Coronary artery (tissue), 2 donors: ENCODE measurements around the gene PICALM.
A peak's percentile ranks its signal among the peaks of the same experiment; 100 is the strongest.
"Not testable (repeated sequence)": the region's sequence is repeated elsewhere in the genome, so short reads cannot be mapped to it uniquely, and the experiment has no call there.

Experiments
- DNase-seq: peaks from one replicate; pipeline ENCODE4 v3.0.0-alpha.2; 2017; ENCODE audit warnings: low spot score
- H3K27ac ChIP-seq, 2 donors: fragments of 200-600 bp; sonication (generic); one replicate each; pipeline ENCODE4 v1.5.1; 2016 to 2019
- H3K4me3 ChIP-seq: fragments of 200-600 bp; sonication (generic); 2 replicates; pipeline ENCODE4 v1.5.1; 2016; ENCODE audit warnings: mild to moderate bottlenecking, moderate library complexity
- TF ChIP-seq, protein P1 (sequence below): fragments of 200-600 bp; sonication (generic); IDR thresholded peaks from one replicate; pipeline ENCODE4 v1.5.1; 2019; ENCODE audit warnings: antibody characterized with exemption

The PICALM gene

DNA sequence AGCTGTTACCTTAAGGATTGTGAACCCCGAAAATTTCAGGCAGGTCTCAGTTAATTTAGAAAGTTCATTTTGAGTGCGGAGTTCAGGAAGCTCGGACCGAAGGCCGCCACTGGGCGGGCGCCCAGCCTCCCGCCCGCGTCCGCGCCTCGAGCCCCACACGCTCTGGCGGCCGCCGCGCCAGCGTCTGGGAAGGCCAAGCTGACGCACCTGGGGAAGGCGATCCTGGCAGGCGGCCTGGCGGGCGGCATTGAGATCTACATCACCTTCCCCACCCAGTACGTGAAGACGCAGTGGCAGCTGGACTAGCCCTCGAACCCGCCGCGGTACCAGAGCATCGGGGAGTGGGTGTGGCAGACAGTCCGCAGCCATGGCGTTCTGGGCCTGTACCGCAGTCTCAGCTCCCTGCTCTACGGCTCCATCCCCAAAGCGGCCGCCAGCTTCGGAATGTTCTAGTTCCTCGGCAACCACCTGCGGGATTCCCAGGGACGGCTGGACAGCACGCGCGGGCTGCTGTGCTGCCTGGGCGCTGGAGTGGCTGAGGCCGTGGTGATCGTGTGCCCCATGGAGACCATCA lies 134.2 kb downstream of the PICALM start:
- TF ChIP-seq, protein P1, sequence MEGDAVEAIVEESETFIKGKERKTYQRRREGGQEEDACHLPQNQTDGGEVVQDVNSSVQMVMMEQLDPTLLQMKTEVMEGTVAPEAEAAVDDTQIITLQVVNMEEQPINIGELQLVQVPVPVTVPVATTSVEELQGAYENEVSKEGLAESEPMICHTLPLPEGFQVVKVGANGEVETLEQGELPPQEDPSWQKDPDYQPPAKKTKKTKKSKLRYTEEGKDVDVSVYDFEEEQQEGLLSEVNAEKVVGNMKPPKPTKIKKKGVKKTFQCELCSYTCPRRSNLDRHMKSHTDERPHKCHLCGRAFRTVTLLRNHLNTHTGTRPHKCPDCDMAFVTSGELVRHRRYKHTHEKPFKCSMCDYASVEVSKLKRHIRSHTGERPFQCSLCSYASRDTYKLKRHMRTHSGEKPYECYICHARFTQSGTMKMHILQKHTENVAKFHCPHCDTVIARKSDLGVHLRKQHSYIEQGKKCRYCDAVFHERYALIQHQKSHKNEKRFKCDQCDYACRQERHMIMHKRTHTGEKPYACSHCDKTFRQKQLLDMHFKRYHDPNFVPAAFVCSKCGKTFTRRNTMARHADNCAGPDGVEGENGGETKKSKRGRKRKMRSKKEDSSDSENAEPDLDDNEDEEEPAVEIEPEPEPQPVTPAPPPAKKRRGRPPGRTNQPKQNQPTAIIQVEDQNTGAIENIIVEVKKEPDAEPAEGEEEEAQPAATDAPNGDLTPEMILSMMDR: no peak
- DNase-seq: no peak
- Histone ChIP-seq H3K4me3 (peak overlapping the region; percentile 55), H3K27ac (no peak overlapping the region)

DNA sequence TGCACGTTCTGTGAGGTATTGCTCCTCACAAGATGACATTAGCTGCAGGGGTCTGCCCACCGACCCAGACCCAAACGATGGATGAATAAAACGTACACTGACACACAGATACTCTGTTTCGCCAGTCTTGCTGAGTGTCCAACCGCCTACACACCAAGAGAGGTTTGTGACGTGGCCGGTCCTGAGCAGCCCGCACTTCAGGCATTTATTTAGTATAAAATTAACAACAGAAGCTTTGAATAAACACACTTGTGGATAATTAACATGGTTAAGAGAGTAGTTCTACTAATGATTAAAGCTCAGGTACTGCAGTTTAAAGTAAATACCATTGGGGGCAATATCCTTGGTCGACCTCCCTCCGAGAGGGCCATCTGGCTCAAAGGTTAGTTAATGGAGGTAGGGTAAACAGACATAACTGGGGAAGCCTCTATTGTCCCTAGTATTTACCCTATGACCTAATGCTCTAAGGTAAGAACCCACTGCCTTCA lies 138.0 kb downstream of the PICALM start:
- H3K4me3 ChIP-seq: no peak overlapping the region
- no peak for DNase-seq
- H3K27ac ChIP-seq: no peak overlapping the region
- TF ChIP-seq, protein P1: no peak

DNA sequence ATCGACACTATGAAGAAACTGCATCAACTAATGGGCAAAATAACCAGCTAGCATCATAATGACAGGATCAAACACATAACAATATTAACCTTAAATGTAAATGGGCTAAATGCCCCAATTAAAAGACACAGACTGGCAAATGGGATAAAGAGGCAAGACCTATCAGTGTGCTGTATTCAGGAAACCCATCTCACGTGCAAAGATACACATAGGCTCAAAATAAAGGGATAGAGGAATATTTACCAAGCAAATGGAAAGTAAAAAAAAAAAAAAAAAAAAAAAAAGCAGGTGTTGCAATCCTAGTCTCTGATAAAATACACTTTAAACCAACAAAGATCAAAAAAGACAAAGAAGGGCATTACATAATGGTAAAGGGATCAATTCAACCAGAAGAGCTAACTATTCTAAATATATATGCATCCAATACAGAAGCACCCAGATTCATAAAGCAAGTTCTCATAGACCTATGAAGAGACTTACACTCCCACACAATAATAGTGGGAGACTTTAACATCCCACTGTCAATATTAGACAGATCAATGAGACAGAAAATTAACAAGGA lies 142.2 kb downstream of the PICALM start:
- H3K27ac ChIP-seq, H3K4me3 ChIP-seq, DNase-seq: not testable (repeated sequence)

DNA sequence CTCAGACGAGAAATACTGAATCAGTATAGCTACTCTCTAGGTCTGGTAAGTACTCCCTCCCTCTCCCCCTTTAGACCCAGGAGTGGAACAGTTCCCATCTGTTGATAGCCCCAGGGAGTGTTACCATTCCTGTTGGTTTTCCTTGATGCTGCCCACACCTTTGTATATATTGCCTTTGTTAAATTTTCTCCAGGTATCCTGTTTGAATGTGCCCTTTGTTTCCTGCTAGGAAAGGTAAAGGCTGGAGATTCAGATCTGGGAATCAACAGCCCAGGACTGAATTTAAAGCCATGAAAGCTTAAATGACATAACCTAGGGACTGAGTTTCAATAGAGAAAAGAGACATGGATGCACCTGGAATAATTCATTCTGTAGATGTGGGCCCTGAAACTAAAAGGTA lies 145.4 kb downstream of the PICALM start:
- DNase-seq: no peak
- TF ChIP-seq, protein P1: no peak
- Histone ChIP-seq H3K4me3 (no peak overlapping the region), H3K27ac (no peak overlapping the region)

DNA sequence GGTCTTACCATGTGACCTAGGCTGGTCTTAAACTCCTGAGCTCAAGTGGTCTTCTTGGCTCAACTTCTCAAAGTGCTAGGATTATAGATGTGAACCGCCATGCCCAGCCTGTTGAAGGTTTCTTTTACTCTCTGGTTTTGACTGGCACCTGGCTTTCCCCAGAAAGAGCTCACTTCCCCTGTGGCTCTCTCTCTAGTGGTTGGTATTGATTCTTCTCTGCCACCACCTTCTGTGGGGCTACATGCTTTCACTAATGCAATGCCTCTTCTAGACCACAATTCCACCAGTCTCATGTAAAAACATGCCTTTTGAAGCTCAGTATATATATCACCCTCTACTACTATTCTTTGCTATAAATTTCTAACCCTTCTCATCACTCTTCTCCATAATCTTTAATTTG lies 146.5 kb downstream of the PICALM start:
- TF ChIP-seq, protein P1: no peak
- Histone ChIP-seq H3K4me3 (no peak overlapping the region), H3K27ac (no peak overlapping the region)
- no peak for DNase-seq

DNA sequence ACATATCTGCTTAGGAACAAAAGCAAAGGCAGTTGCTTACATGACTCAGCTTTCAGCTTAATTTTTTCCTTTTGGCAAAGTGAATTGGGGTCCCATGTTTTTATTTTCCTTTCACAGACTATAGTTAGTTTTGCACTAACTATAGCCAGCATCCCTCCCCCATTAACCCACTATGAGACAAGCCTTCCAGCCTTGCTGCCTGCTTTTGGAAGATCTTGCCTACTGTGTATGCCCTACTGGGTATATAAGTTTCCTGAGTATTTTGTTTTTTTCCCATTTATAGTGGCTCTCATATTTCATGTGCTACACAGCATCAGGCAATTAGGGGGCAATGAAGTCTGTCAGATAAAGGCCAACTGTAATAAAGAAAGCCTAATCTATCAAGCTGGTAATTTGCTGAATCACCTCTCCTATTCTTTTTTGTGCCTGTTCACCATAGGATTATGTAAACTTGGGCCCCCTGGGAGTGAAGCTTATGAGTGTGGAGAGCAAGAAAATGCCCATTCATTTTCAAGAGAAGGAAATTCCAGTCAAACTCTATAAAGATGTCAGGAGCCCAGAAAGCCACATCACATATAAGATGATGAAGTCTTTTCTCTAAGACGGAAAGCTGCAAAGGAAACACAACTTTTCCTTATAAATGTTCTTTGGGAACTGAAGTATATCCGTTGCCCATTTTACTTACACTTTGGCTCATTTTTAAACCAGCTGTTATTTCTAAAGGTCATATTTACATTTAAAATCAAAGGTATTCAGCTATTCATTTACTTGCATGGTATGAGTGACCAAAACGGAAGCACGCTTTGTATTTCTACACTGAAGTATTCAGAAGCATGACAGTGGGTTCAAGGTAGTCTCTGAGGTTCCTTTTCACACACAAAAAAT lies 149.7 kb downstream of the PICALM start:
- Histone ChIP-seq H3K27ac (no peak overlapping the region), H3K4me3 (no peak overlapping the region)
- TF ChIP-seq, protein P1: no peak
- no peak for DNase-seq

DNA sequence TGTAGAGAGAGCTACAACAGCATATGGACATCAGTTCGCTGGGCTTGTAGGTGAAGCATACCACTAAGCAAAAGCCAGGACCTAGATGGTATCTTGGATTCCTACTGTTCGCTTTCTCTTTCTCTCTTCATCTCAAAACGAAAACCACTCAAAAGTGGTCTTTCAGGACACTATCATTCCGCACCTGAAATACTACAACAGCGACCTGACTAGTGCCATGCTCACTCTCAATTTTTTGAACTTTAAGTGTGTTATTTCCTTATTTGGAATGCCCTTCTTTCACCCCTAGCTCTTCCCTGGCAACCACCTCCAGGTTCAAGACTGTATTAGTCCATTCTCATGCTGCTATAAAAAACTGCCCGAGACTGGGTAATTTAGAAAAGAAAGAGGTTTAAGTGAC lies 154.5 kb downstream of the PICALM start:
- Histone ChIP-seq H3K4me3 (no peak overlapping the region), H3K27ac (no peak overlapping the region)
- TF ChIP-seq, protein P1: no peak
- DNase-seq: no peak
